ENCODE measurements around the gene MT1H.
"Not testable (repeated sequence)": the region's sequence is repeated elsewhere in the genome, so short reads cannot be mapped to it uniquely, and the experiment has no call there.

Gene MT1H

GRCh38 chr16:56716761-56717160 lies 47.1 kb downstream of the MT1H start:
- DNase-seq (ENCODE audit: low read depth): no peak
- no peak for TF ChIP-seq CTCF (conservative IDR thresholded peaks at IDR 0.05; ENCODE audit: low read depth, low read length)
- no peak overlapping the region for H3K4me3 ChIP-seq (ENCODE audit: low read length)

GRCh38 chr16:56717532-56717931 lies 47.9 kb downstream of the MT1H start:
- not testable (repeated sequence) for DNase-seq (ENCODE audit: low read depth); H3K4me3 ChIP-seq (ENCODE audit: low read length)

Measured in retinal pigment epithelial cell (primary cell).